COLO668 (cell line): Measurements from ENCODE around the gene KCNMB3.

ENCODE experiments used
- DNase-seq: peaks from one replicate; lab custom pipeline; 2025; ENCODE audit not compliant: unreplicated experiment; lab: John Stamatoyannopoulos, UW

KCNMB3 gene

GRCh38 chr3:179200790-179201189, 50.1 kb downstream of the KCNMB3 start:
- no peak for DNase-seq

DNA sequence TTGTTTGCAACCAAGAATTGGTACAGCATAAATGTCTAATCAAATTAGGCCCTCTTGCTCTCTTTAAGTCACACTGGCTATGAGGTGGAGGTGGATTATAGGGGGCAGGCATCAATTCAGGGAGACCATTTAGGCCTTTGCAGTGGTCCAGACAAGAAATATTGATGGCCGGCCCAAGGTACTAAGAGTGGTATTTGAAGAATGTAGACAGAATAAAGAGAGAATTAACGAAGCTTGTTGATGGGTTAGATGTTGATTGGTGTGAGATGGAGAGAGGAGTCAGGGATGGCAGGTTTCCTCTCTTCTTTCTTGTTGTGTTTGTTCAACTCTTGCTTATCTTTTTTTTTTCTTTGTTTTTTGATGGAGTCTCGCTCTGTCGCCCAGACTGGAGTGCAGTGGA, 54.2 kb downstream of the KCNMB3 start:
- DNase-seq = no peak

GRCh38 chr3:179196098-179196497, 54.8 kb downstream of the KCNMB3 start:
- DNase-seq = no peak

DNA sequence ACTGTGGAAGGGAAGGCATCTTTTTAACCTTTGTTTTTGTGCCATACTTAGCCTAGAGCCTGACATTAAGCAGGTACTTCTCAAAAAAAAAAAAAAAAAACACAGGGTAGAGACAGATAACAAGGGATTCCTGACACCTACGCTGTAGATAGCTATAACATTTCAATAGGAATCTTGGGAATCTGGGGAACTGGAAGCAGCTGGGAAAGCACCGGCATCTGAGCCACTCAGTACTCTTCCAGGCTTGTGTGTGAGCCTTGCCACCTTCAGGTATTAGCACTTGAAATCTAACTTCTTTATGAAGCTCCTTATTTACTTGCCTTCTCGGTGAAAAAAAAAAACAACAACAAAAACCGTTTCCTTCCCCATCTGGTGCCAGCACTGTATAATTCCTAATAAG, 56.0 kb downstream of the KCNMB3 start:
- no peak for DNase-seq
